ENCODE data around the gene CRHR2. TPM values are rescaled to one million over a fixed set of nuclear protein-coding genes. Genes with fewer than 3 reads are reported as not detected.

CRHR2 gene
- total and polyA plus RNA-seq, 2 donors (not counting 1 experiment from before 2014, with no cell fraction given), result not detected

- Histone ChIP-seq H3K79me2 (ENCODE audit: control insufficient read depth, insufficient read depth, low read length) (no peaks in the 10 kb centered on the region), H3K4me2 (ENCODE audit: extremely low read depth, insufficient read depth, low read length) (no peak overlapping the region), H3K27me3 (ENCODE audit: control insufficient read depth, insufficient read depth, low read length) (peaks cover 14% of the 10 kb centered on the region), H3K4me1 (ENCODE audit: control insufficient read depth, extremely low read depth, insufficient read depth, low read length) (no peaks in the 10 kb centered on the region), H3K4me3 (replicated peaks in 1 of 4; ENCODE audit: control extremely low read depth in 1 of 4, insufficient read depth in 1 of 4, low read depth in 3 of 4, low read length in 4 of 4) (no peak overlapping the region), H2AFZ (ENCODE audit: low read length) (no peak overlapping the region), H3K9me3 (ENCODE audit: control insufficient read depth, insufficient read depth, low read depth, low read length) (no peaks in the 10 kb centered on the region), H4K20me1 (ENCODE audit: control insufficient read depth, extremely low read depth, insufficient read depth, low read length) (no peaks in the 10 kb centered on the region), H3K36me3 (ENCODE audit: control insufficient read depth, insufficient read depth, low read length) (no peaks in the 10 kb centered on the region), H3K9ac (ENCODE audit: insufficient read depth, low read length) (no peak overlapping the region), H3K27ac (ENCODE audit: insufficient read depth, low read length) (no peak overlapping the region)
- no peak for DNase-seq (ENCODE audit: low read depth in 2 of 2)
- no peak for TF ChIP-seq CTCF (conservative IDR thresholded peaks at IDR 0.05 in 1 of 2, IDR thresholded peaks at IDR 0.05 in 1 of 2; ENCODE audit: low read depth in 1 of 2, low read length in 2 of 2)
- TF ChIP-seq EZH2 (IDR thresholded peaks at IDR 0.05; ENCODE audit: low read length, missing control alignments), result no peak
Observed at GRCh38 chr7:30730097-30730496, 47.8 kb upstream of the CRHR2 start.

- TF ChIP-seq EZH2 (IDR thresholded peaks at IDR 0.05; ENCODE audit: low read length, missing control alignments), result no peak
- TF ChIP-seq CTCF (conservative IDR thresholded peaks at IDR 0.05 in 1 of 2, IDR thresholded peaks at IDR 0.05 in 1 of 2; ENCODE audit: low read depth in 1 of 2, low read length in 2 of 2), result no peak
- no peaks in the 10 kb centered on the region for H3K9me3 ChIP-seq (ENCODE audit: control insufficient read depth, insufficient read depth, low read depth, low read length)
- no peak for DNase-seq (ENCODE audit: low read depth in 2 of 2)
- no peaks in the 10 kb centered on the region for H4K20me1 ChIP-seq (ENCODE audit: control insufficient read depth, extremely low read depth, insufficient read depth, low read length)
- H3K27me3 ChIP-seq (ENCODE audit: control insufficient read depth, insufficient read depth, low read length), result peaks cover 16% of the 10 kb centered on the region
- H3K9ac ChIP-seq (ENCODE audit: insufficient read depth, low read length), result no peak overlapping the region
- no peak overlapping the region for H3K4me3 ChIP-seq (replicated peaks in 1 of 4; ENCODE audit: control extremely low read depth in 1 of 4, insufficient read depth in 1 of 4, low read depth in 3 of 4, low read length in 4 of 4)
- H3K4me1 ChIP-seq (ENCODE audit: control insufficient read depth, extremely low read depth, insufficient read depth, low read length), result no peaks in the 10 kb centered on the region
- no peak overlapping the region for H2AFZ ChIP-seq (ENCODE audit: low read length)
- H3K27ac ChIP-seq (ENCODE audit: insufficient read depth, low read length), result no peak overlapping the region
- no peak overlapping the region for H3K4me2 ChIP-seq (ENCODE audit: extremely low read depth, insufficient read depth, low read length)
- H3K36me3 ChIP-seq (ENCODE audit: control insufficient read depth, insufficient read depth, low read length), result no peaks in the 10 kb centered on the region
- no peaks in the 10 kb centered on the region for H3K79me2 ChIP-seq (ENCODE audit: control insufficient read depth, insufficient read depth, low read length)
Observed at GRCh38 chr7:30729642-30730041, 47.4 kb upstream of the CRHR2 start.

GRCh38 chr7:30728591-30729100 lies 46.4 kb upstream of the CRHR2 start:
- no peak for DNase-seq (ENCODE audit: low read depth in 2 of 2)
- Histone ChIP-seq H3K4me2 (ENCODE audit: extremely low read depth, insufficient read depth, low read length) (no peak overlapping the region), H3K27me3 (ENCODE audit: control insufficient read depth, insufficient read depth, low read length) (peaks cover 16% of the 10 kb centered on the region)

More at GRCh38 chr7:30728591-30729100, 46.4 kb upstream of the CRHR2 start:
- TF ChIP-seq CTCF (conservative IDR thresholded peaks at IDR 0.05 in 1 of 2, IDR thresholded peaks at IDR 0.05 in 1 of 2; ENCODE audit: low read depth in 1 of 2, low read length in 2 of 2) (no peak), EZH2 (IDR thresholded peaks at IDR 0.05; ENCODE audit: low read length, missing control alignments) (no peak)
- no peak overlapping the region for H3K27ac ChIP-seq (ENCODE audit: insufficient read depth, low read length)
- H3K79me2 ChIP-seq (ENCODE audit: control insufficient read depth, insufficient read depth, low read length), result no peaks in the 10 kb centered on the region
- no peaks in the 10 kb centered on the region for H3K9me3 ChIP-seq (ENCODE audit: control insufficient read depth, insufficient read depth, low read depth, low read length)
- no peak overlapping the region for H3K9ac ChIP-seq (ENCODE audit: insufficient read depth, low read length)
- H3K4me1 ChIP-seq (ENCODE audit: control insufficient read depth, extremely low read depth, insufficient read depth, low read length), result no peaks in the 10 kb centered on the region
- no peaks in the 10 kb centered on the region for H3K36me3 ChIP-seq (ENCODE audit: control insufficient read depth, insufficient read depth, low read length)
- no peaks in the 10 kb centered on the region for H4K20me1 ChIP-seq (ENCODE audit: control insufficient read depth, extremely low read depth, insufficient read depth, low read length)
- H3K4me3 ChIP-seq (replicated peaks in 1 of 4; ENCODE audit: control extremely low read depth in 1 of 4, insufficient read depth in 1 of 4, low read depth in 3 of 4, low read length in 4 of 4), result no peak overlapping the region
- no peak overlapping the region for H2AFZ ChIP-seq (ENCODE audit: low read length)

Measured in fibroblast of lung (primary cell).